ENCODE data around the gene CALML5. TPM values are rescaled to one million over a fixed set of nuclear protein-coding genes. Genes with fewer than 3 reads are reported as not detected.

The CALML5 gene
- total and polyA plus RNA-seq, 9 of the 15 experiments (the other 6 are each of a cell fraction or from before 2014, with no cell fraction given), result not detected

DNA sequence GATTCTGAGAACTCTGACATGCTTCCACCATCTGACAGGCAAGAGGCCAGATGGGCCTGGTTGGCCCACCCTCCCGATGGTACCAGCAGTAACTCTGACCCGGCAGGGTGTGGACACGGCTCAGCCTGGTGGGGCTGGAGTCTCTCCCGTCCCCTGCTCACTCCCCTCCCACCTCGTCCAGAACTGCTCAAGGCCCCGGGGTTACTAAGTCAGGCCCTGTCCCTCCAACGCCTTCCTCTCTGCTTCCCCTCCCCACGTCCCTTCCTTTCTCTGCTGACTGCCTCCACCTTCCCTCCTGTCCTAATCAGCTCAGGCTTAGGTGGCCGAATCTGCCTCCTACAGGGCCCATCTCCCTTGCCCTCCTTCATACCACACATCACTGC, 12.5 kb downstream of the CALML5 start (continued):
- TF ChIP-seq LARP7 (IDR thresholded peaks at IDR 0.05) (peak; percentile 75; the same call in 1 of the 2 replicates), ZNF431 (CRISPR knock-in tag; IDR thresholded peaks at IDR 0.05) (no peak), CBX3 (IDR thresholded peaks at IDR 0.05; ENCODE audit: borderline replicate concordance in 1 of 2, low read length in 2 of 2) (no peak), ZNF445 (CRISPR knock-in tag; IDR thresholded peaks at IDR 0.05; ENCODE audit: low read depth) (no peak), CCNT2 (IDR thresholded peaks at IDR 0.05; ENCODE audit: borderline replicate concordance, extremely low read depth, insufficient read length, low read depth, low read length) (no peak), GTF2B (IDR thresholded peaks at IDR 0.05; ENCODE audit: extremely low read depth, insufficient read length) (no peak), RBBP5 (IDR thresholded peaks at IDR 0.05; ENCODE audit: borderline replicate concordance, insufficient read depth, low read length, poor library complexity, severe bottlenecking) (peak; percentile 48), DLX4 (CRISPR knock-in tag; IDR thresholded peaks at IDR 0.05) (no peak), HMGN3 (IDR thresholded peaks at IDR 0.05; ENCODE audit: borderline replicate concordance, extremely low read depth, insufficient read length, low read depth, low read length) (no peak), SNAPC5 (CRISPR knock-in tag; IDR thresholded peaks at IDR 0.05) (no peak), PTTG1 (tag; IDR thresholded peaks at IDR 0.05; ENCODE audit: low read depth) (no peak), KDM2B (CRISPR knock-in tag; IDR thresholded peaks at IDR 0.05) (no peak), CREM (IDR thresholded peaks at IDR 0.05; ENCODE audit: low read depth) (0 out of 2 replicates have a peak, but pooled peaks have one; percentile 9), RNF219 (CRISPR knock-in tag; IDR thresholded peaks at IDR 0.05) (no peak)
- TF ChIP-seq, protein P1, sequence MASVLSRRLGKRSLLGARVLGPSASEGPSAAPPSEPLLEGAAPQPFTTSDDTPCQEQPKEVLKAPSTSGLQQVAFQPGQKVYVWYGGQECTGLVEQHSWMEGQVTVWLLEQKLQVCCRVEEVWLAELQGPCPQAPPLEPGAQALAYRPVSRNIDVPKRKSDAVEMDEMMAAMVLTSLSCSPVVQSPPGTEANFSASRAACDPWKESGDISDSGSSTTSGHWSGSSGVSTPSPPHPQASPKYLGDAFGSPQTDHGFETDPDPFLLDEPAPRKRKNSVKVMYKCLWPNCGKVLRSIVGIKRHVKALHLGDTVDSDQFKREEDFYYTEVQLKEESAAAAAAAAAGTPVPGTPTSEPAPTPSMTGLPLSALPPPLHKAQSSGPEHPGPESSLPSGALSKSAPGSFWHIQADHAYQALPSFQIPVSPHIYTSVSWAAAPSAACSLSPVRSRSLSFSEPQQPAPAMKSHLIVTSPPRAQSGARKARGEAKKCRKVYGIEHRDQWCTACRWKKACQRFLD (CRISPR knock-in tag; IDR thresholded peaks at IDR 0.05), result no peak
